HepG2 (cell line): ENCODE measurements around the gene DHRS11. TPM values are rescaled to one million over a fixed set of nuclear protein-coding genes. Genes with fewer than 3 reads are reported as not detected.

Experiments used
- ATRX ChIP-seq: sonication (generic); formaldehyde crosslinking; IDR thresholded peaks from 2 replicates; pipeline ENCODE4 v1.4.0; 2020; ENCODE audit warnings: missing genetic modification reagents, borderline replicate concordance
- CC2D1A ChIP-seq: sonication (generic); formaldehyde crosslinking; IDR thresholded peaks from 2 replicates; pipeline ENCODE4 v1.8.1; 2023; ENCODE audit warnings: mild to moderate bottlenecking, missing genetic modification reagents
- EZH2 ChIP-seq: conservative IDR thresholded peaks from 2 replicates; pipeline ENCODE4 v1.6.1; 2012; ENCODE audit warnings: mild to moderate bottlenecking, low read depth, low read length, moderate library complexity
- GATAD1 ChIP-seq: IDR thresholded peaks from 2 replicates; pipeline ENCODE4 v1.6.1; 2016; ENCODE audit warnings: missing genetic modification reagents, missing compliant biosample characterization
- POLR2AphosphoS5 ChIP-seq: IDR thresholded peaks from 2 replicates; pipeline ENCODE4 v1.6.1; 2012; ENCODE audit warnings: low read depth, low read length
- SAP130 ChIP-seq: IDR thresholded peaks from 2 replicates; pipeline ENCODE4 v1.6.1; 2016; ENCODE audit warnings: low read depth
- SETDB1 ChIP-seq: sonication (generic); formaldehyde crosslinking; IDR thresholded peaks from 2 replicates; pipeline ENCODE4 v1.5.1; 2020; ENCODE audit warnings: missing genetic modification reagents, mild to moderate bottlenecking, borderline replicate concordance
- SOX6 ChIP-seq, 2 experiments: fragments of 450-650 bp in 1 of 2; sonication (generic) in 1 of 2; formaldehyde crosslinking in 1 of 2; IDR thresholded peaks; 2 replicates each; pipeline versions ENCODE4 v1.4.0 to v1.6.1; 2017 to 2020; ENCODE audit warnings: antibody characterized with exemption in 1 of 2, mild to moderate bottlenecking in 1 of 2, missing genetic modification reagents in 1 of 2
- SP2 ChIP-seq: sonication (generic); formaldehyde crosslinking; IDR thresholded peaks from 2 replicates; pipeline ENCODE4 v1.5.1; 2020; ENCODE audit warnings: mild to moderate bottlenecking, missing genetic modification reagents
- TARDBP ChIP-seq: sonication (generic); formaldehyde crosslinking; IDR thresholded peaks from 2 replicates; pipeline ENCODE4 v1.8.0; 2022; ENCODE audit warnings: mild to moderate bottlenecking, missing genetic modification reagents
- ZFP36L1 ChIP-seq: sonication (generic); formaldehyde crosslinking; IDR thresholded peaks from 2 replicates; pipeline ENCODE4 v1.8.0; 2022; ENCODE audit warnings: mild to moderate bottlenecking, missing genetic modification reagents, moderate library complexity
- ZFP82 ChIP-seq: sonication (generic); formaldehyde crosslinking; IDR thresholded peaks from 2 replicates; pipeline ENCODE4 v1.5.1; 2020; ENCODE audit warnings: mild to moderate bottlenecking, missing genetic modification reagents, borderline replicate concordance
- ZNF343 ChIP-seq: sonication (generic); formaldehyde crosslinking; IDR thresholded peaks from 2 replicates; pipeline ENCODE4 v1.4.0; 2020; ENCODE audit warnings: mild to moderate bottlenecking, missing genetic modification reagents
- ZNF446 ChIP-seq: sonication (generic); formaldehyde crosslinking; IDR thresholded peaks from 2 replicates; pipeline ENCODE4 v1.5.0; 2020; ENCODE audit warnings: mild to moderate bottlenecking, missing genetic modification reagents
- ZNF569 ChIP-seq: sonication (generic); formaldehyde crosslinking; IDR thresholded peaks from 2 replicates; pipeline ENCODE4 v1.5.0; 2020; ENCODE audit warnings: mild to moderate bottlenecking, missing genetic modification reagents, moderate library complexity, borderline replicate concordance
- ZNF605 ChIP-seq: sonication (generic); formaldehyde crosslinking; IDR thresholded peaks from 2 replicates; pipeline ENCODE4 v1.8.0; 2022; ENCODE audit warnings: mild to moderate bottlenecking, missing genetic modification reagents
- ZNF616 ChIP-seq: sonication (generic); formaldehyde crosslinking; IDR thresholded peaks from 2 replicates; pipeline ENCODE4 v1.5.0; 2020; ENCODE audit warnings: low read depth, mild to moderate bottlenecking, missing genetic modification reagents
- polyA plus RNA-seq, 8 experiments: library from polyadenylated mRNA; depleted of rRNA in 3 of 8; stranded (reverse) in 7 of 8; unstranded in 1 of 8; fragments of >200 nt; fragmentation: Illumina TruSeq in 4 of 8; extraction: Trizol in 4 of 8; gene quantifications; 2 replicates each; pipeline versions ENCODE4 v1.2.1 to v1.2.3, GENCODE V29; 2011 to 2016; ENCODE audit warnings: low read depth in 4 of 8, missing spikeins in 1 of 8, mixed read lengths in 1 of 8; ENCODE audit not compliant: insufficient read depth in 1 of 8
- total RNA-seq, 5 experiments: library from RNA; depleted of rRNA; stranded (reverse); fragments of >200 nt; fragmentation: Illumina TruSeq; extraction: Trizol; gene quantifications; 2 replicates each; pipeline ENCODE4 v1.2.3, GENCODE V29; 2016; ENCODE audit warnings: low read depth in 1 of 5
- TF ChIP-seq, protein P1 (sequence below), 2 experiments: sonication (generic) in 1 of 2; formaldehyde crosslinking in 1 of 2; IDR thresholded peaks; 2 replicates each; pipeline versions ENCODE4 v1.5.1 to v1.6.1; 2011 to 2020; ENCODE audit warnings: borderline replicate concordance in 1 of 2, low read depth in 1 of 2, low read length in 1 of 2, mild to moderate bottlenecking in 1 of 2, missing genetic modification reagents in 1 of 2, moderate library complexity in 1 of 2
- TF ChIP-seq, protein P2 (sequence below): sonication (generic); formaldehyde crosslinking; IDR thresholded peaks from 2 replicates; pipeline ENCODE4 v1.4.0; 2020; ENCODE audit warnings: mild to moderate bottlenecking, missing genetic modification reagents, borderline replicate concordance
- TF ChIP-seq, protein P3 (sequence below): sonication (generic); formaldehyde crosslinking; IDR thresholded peaks from 2 replicates; pipeline ENCODE4 v1.8.0; 2022; ENCODE audit warnings: mild to moderate bottlenecking, missing genetic modification reagents
- TF ChIP-seq, protein P4 (sequence below): sonication (generic); formaldehyde crosslinking; IDR thresholded peaks from 2 replicates; pipeline ENCODE4 v1.4.0; 2020; ENCODE audit warnings: missing genetic modification reagents, low read depth, mild to moderate bottlenecking, borderline replicate concordance

The DHRS11 gene
- total and polyA plus RNA-seq, 2 of the 13 experiments (the other 11 are each of a cell fraction or from before 2014, with no cell fraction given), result 28.4 to 41.9 TPM

DNA sequence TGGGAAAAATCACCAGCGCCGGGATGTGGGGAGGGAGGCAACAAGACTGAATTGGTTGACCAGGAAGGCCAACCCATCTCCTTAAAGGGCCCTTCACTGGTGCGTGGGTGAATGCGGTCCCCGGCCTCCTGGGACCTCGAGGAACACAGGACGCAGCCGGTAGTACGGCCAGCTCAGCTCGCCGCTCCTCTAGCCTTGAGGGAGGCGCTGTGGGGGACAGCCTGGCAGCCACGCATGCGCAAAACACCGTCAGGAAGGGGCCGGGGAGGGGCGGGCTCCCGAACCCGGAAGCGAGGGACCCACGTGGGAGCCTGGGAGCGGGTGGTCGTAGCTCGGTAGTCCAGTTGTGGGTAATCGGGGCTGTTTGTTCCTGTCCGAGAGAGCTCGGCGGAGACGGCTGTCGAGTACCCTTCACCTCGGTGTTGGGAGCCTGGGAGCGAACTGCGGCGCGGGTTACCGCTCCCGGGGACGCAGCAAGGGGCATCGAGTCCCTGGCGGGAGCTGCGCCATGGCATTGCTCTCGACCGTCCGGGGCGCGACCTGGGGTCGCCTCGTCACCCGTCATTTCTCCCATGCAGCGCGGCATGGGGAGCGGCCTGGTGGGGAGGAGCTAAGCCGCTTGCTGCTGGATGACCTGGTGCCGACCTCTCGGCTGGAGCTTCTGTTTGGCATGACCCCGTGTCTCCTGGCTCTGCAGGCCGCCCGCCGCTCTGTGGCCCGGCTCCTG is 9.8 kb downstream of the DHRS11 start, which contains the start of gene MRM1 (continued):
- TF ChIP-seq ATRX (CRISPR knock-in tag) (no peak), SETDB1 (CRISPR knock-in tag) (no peak), GATAD1 (CRISPR knock-in tag) (peak; percentile 79), POLR2AphosphoS5 (peak; percentile 84), ZNF605 (CRISPR knock-in tag) (peak; percentile 74; the same call in 1 of the 2 replicates), ZFP36L1 (no peak), TARDBP (CRISPR knock-in tag) (no peak), SP2 (CRISPR knock-in tag) (peak; percentile 46; the same call in 1 of the 2 replicates), ZNF616 (CRISPR knock-in tag) (no peak), CC2D1A (CRISPR knock-in tag) (peak; percentile 78; the same call in 1 of the 2 replicates), ZFP82 (no peak), ZNF343 (CRISPR knock-in tag) (peak; percentile 49; the same call in 1 of the 2 replicates), ZNF446 (peak; percentile 76; the same call in 1 of the 2 replicates), SOX6 (IDR thresholded peaks at IDR 0.05) (no peak), SOX6 (CRISPR knock-in tag; IDR thresholded peaks at IDR 0.05) (peak; percentile 35; the same call in 1 of the 2 replicates), EZH2 (no peak), ZNF569 (no peak), SAP130 (peak; percentile 98)
- TF ChIP-seq, protein P1, sequence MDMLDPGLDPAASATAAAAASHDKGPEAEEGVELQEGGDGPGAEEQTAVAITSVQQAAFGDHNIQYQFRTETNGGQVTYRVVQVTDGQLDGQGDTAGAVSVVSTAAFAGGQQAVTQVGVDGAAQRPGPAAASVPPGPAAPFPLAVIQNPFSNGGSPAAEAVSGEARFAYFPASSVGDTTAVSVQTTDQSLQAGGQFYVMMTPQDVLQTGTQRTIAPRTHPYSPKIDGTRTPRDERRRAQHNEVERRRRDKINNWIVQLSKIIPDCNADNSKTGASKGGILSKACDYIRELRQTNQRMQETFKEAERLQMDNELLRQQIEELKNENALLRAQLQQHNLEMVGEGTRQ (IDR thresholded peaks at IDR 0.05; ENCODE audit: low read depth, low read length), result no peak
- TF ChIP-seq, protein P1 (CRISPR knock-in tag; IDR thresholded peaks at IDR 0.05; ENCODE audit: borderline replicate concordance), result peak; percentile 82
- TF ChIP-seq, protein P2, sequence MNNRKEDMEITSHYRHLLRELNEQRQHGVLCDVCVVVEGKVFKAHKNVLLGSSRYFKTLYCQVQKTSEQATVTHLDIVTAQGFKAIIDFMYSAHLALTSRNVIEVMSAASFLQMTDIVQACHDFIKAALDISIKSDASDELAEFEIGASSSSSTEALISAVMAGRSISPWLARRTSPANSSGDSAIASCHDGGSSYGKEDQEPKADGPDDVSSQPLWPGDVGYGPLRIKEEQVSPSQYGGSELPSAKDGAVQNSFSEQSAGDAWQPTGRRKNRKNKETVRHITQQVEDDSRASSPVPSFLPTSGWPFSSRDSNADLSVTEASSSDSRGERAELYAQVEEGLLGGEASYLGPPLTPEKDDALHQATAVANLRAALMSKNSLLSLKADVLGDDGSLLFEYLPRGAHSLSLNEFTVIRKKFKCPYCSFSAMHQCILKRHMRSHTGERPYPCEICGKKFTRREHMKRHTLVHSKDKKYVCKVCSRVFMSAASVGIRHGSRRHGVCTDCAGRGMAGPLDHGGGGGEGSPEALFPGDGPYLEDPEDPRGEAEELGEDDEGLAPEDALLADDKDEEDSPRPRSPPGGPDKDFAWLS (CRISPR knock-in tag), result no peak
- TF ChIP-seq, protein P3, sequence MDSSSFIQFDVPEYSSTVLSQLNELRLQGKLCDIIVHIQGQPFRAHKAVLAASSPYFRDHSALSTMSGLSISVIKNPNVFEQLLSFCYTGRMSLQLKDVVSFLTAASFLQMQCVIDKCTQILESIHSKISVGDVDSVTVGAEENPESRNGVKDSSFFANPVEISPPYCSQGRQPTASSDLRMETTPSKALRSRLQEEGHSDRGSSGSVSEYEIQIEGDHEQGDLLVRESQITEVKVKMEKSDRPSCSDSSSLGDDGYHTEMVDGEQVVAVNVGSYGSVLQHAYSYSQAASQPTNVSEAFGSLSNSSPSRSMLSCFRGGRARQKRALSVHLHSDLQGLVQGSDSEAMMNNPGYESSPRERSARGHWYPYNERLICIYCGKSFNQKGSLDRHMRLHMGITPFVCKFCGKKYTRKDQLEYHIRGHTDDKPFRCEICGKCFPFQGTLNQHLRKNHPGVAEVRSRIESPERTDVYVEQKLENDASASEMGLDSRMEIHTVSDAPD (CRISPR knock-in tag), result no peak
- TF ChIP-seq, protein P4, sequence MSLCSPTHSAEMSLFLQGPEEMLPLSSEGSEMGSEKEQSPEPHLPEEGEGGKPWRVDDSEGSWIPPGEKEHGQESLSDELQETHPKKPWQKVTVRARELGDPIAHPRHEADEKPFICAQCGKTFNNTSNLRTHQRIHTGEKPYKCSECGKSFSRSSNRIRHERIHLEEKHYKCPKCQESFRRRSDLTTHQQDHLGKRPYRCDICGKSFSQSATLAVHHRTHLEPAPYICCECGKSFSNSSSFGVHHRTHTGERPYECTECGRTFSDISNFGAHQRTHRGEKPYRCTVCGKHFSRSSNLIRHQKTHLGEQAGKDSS (CRISPR knock-in tag), result peak; percentile 29; the same call in 1 of the 2 replicates
